ENCODE measurements around the gene FBXL15. TPM values are rescaled to one million over a fixed set of nuclear protein-coding genes. Genes with fewer than 3 reads are reported as not detected.
A peak's percentile ranks its signal among the peaks of the same experiment; 100 is the strongest.

FBXL15 gene
- total RNA-seq, 4 donors from 2014 or later = 13.4 to 34.0 (median 27.2) TPM

GRCh38 chr10:102422545-102423129, 2.0 kb downstream of the FBXL15 start:
- H3K27ac ChIP-seq = peak overlapping the region; percentile 32 to 92 (median 87)
- peaks cover 29 to 36% of the 10 kb centered on the region in 2 donors for H3K4me1 ChIP-seq
- TF ChIP-seq, protein P1, sequence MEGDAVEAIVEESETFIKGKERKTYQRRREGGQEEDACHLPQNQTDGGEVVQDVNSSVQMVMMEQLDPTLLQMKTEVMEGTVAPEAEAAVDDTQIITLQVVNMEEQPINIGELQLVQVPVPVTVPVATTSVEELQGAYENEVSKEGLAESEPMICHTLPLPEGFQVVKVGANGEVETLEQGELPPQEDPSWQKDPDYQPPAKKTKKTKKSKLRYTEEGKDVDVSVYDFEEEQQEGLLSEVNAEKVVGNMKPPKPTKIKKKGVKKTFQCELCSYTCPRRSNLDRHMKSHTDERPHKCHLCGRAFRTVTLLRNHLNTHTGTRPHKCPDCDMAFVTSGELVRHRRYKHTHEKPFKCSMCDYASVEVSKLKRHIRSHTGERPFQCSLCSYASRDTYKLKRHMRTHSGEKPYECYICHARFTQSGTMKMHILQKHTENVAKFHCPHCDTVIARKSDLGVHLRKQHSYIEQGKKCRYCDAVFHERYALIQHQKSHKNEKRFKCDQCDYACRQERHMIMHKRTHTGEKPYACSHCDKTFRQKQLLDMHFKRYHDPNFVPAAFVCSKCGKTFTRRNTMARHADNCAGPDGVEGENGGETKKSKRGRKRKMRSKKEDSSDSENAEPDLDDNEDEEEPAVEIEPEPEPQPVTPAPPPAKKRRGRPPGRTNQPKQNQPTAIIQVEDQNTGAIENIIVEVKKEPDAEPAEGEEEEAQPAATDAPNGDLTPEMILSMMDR (IDR thresholded peaks at IDR 0.05) = peak; percentile 35 to 86 (median 66)
- no peak for TF ChIP-seq POLR2A (IDR thresholded peaks at IDR 0.05)
- H3K9me3 ChIP-seq = no peaks in the 10 kb centered on the region
- H3K36me3 ChIP-seq = peaks cover 0 to 6% of the 10 kb centered on the region in 2 donors
- no peaks in the 10 kb centered on the region for H3K27me3 ChIP-seq
- intact Hi-C loops (cut with DNase I) = loop anchor here (10.0 kb wide), 1 partner anchor 162 kb away; no protein-coding TSS in a partner anchor
- peak; percentile 80 to 85 for DNase-seq
- peak overlapping the region; percentile 3 to 91 (median 88) for H3K4me3 ChIP-seq (replicated peaks in 1 of 3)
- 15 to 23% methylated on average over 5 to 19 of the region's 28 CpGs for WGBS, 2 donors

GRCh38 chr10:102423372-102423968, 2.8 kb downstream of the FBXL15 start:
- no peak for DNase-seq
- TF ChIP-seq POLR2A (IDR thresholded peaks at IDR 0.05) = no peak
- TF ChIP-seq, protein P1 (IDR thresholded peaks at IDR 0.05) = no peak
- H3K27ac ChIP-seq = no peak overlapping the region
- peaks cover 0 to 6% of the 10 kb centered on the region in 2 donors for H3K36me3 ChIP-seq
- H3K27me3 ChIP-seq = no peaks in the 10 kb centered on the region
- intact Hi-C loops (cut with DNase I) = loop anchor here (10.0 kb wide), 1 partner anchor 161 kb away; no protein-coding TSS in a partner anchor
- 95 to 96% methylated on average over 9 to 11 of the region's 13 CpGs for WGBS, 2 donors
- H3K9me3 ChIP-seq = no peaks in the 10 kb centered on the region
- H3K4me1 ChIP-seq = peaks cover 29 to 36% of the 10 kb centered on the region in 2 donors
- H3K4me3 ChIP-seq (replicated peaks in 1 of 3) = no peak overlapping the region

- Histone ChIP-seq H3K4me3 (replicated peaks in 1 of 3) (no peak overlapping the region), H3K27ac (no peak overlapping the region), H3K9me3 (no peaks in the 10 kb centered on the region), H3K4me1 (peaks cover 26 to 33% of the 10 kb centered on the region in 2 donors), H3K27me3 (no peaks in the 10 kb centered on the region), H3K36me3 (peaks cover 0 to 6% of the 10 kb centered on the region in 2 donors)
- no peak for DNase-seq
- intact Hi-C loops (cut with DNase I) = loop anchor here (10.0 kb wide), 1 partner anchor 161 kb away; no protein-coding TSS in a partner anchor
- WGBS, 2 donors = 86 to 92% methylated on average over 7 to 9 of the region's 9 CpGs
- TF ChIP-seq, protein P1 (IDR thresholded peaks at IDR 0.05) = no peak
- no peak for TF ChIP-seq POLR2A (IDR thresholded peaks at IDR 0.05)
These were observed 3.5 kb downstream of the FBXL15 start for GRCh38 chr10:102424145-102424544.

GRCh38 chr10:102424916-102425315, 4.3 kb downstream of the FBXL15 start:
- intact Hi-C loops (cut with DNase I) = loop anchor here (10.0 kb wide), 1 partner anchor 160 kb away; no protein-coding TSS in a partner anchor
- H3K4me1 ChIP-seq = peaks cover 19 to 25% of the 10 kb centered on the region in 2 donors
- H3K27ac ChIP-seq = no peak overlapping the region
- DNase-seq = no peak
- no peak overlapping the region for H3K4me3 ChIP-seq (replicated peaks in 1 of 3)
- TF ChIP-seq, protein P1 (IDR thresholded peaks at IDR 0.05) = no peak
- TF ChIP-seq POLR2A (IDR thresholded peaks at IDR 0.05) = no peak
- no peaks in the 10 kb centered on the region for H3K9me3 ChIP-seq
- 97% methylated on average over 4 to 6 of the region's 6 CpGs for WGBS, 2 donors
- no peaks in the 10 kb centered on the region for H3K27me3 ChIP-seq
- peaks cover 0 to 6% of the 10 kb centered on the region in 2 donors for H3K36me3 ChIP-seq

- DNase-seq = no peak
- H3K4me3 ChIP-seq (replicated peaks in 1 of 3) = no peak overlapping the region
- no peaks in the 10 kb centered on the region for H3K9me3 ChIP-seq
- H3K4me1 ChIP-seq = peaks cover 15 to 20% of the 10 kb centered on the region in 2 donors
- 75 to 100% methylated on average over 1 of the region's 1 CpG for WGBS, 2 donors
- intact Hi-C loops (cut with DNase I) = loop anchor here (10.0 kb wide), 1 partner anchor 159 kb away; no protein-coding TSS in a partner anchor
- peaks cover 0 to 6% of the 10 kb centered on the region in 2 donors for H3K36me3 ChIP-seq
- TF ChIP-seq, protein P1 (IDR thresholded peaks at IDR 0.05) = no peak
- TF ChIP-seq POLR2A (IDR thresholded peaks at IDR 0.05) = no peak
- no peak overlapping the region for H3K27ac ChIP-seq
- H3K27me3 ChIP-seq = no peaks in the 10 kb centered on the region
These were observed 4.8 kb downstream of the FBXL15 start for GRCh38 chr10:102425444-102425843.

Measured in thyroid gland (tissue), 4 donors.